ENCODE data around the gene DSCAM. TPM values are rescaled to one million over a fixed set of nuclear protein-coding genes. Genes with fewer than 3 reads are reported as not detected.
A peak's percentile ranks its signal among the peaks of the same experiment; 100 is the strongest.

Gene DSCAM
- total RNA-seq, 1 donor from 2014 or later = not detected

GRCh38 chr21:40689840-40690360 is 157.1 kb downstream of the DSCAM start:
- Histone ChIP-seq H4K20me1 (ENCODE audit: low read depth) (no peaks in the 10 kb centered on the region), H3K27ac (no peak overlapping the region), H3K4me1 (peaks cover 26% of the 10 kb centered on the region), H3K4me2 (no peak overlapping the region), H3K4me3 (no peak overlapping the region), H2AFZ (replicated peaks) (no peak overlapping the region), H3K9ac (no peak overlapping the region), H3F3A (ENCODE audit: low read depth) (peaks cover 17% of the 10 kb centered on the region), H3K27me3 (no peaks in the 10 kb centered on the region), H3K9me3 (ENCODE audit: low read depth) (no peaks in the 10 kb centered on the region), H3K79me2 (ENCODE audit: low read depth) (no peaks in the 10 kb centered on the region), H3K36me3 (no peaks in the 10 kb centered on the region)
- H3K9me3 Mint-ChIP-seq = peaks cover 3% of the 10 kb centered on the region
- peaks cover 39% of the 10 kb centered on the region for H3K4me1 Mint-ChIP-seq
- peak overlapping the region; percentile 69 for H3K27ac Mint-ChIP-seq
- H3K27me3 Mint-ChIP-seq (ENCODE audit: insufficient read depth, low read depth) = peaks cover 7% of the 10 kb centered on the region
- no peaks in the 10 kb centered on the region for H3K36me3 Mint-ChIP-seq
- TF ChIP-seq CTCF (IDR thresholded peaks at IDR 0.05) = no peak
- no peak for TF ChIP-seq EZH2phosphoT487 (IDR thresholded peaks at IDR 0.05)
- TF ChIP-seq EZH2 (IDR thresholded peaks at IDR 0.05) = no peak
- H3K4me3 Mint-ChIP-seq = no peak overlapping the region
- no peak for DNase-seq (ENCODE audit: low spot score)

DNA sequence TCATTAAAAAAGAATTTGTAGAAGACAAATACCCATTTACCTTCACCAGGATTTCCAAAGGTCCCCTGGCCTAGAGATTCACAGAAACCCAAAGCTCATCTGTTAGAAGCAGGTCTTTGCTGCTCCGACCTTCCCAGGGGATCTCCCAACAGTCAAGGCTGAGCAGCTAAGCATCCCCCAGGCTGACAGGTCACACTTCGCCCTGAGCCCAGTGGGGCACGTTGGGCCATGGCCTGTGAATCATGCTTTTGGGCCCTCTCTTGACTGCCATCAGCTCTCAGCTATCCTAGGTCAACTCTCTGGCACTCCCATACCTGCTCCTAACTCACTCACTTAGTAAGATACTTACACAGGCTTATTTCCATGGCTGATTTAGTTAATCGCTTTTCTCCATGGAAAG is 157.7 kb downstream of the DSCAM start:
- peaks cover 39% of the 10 kb centered on the region for H3K4me1 Mint-ChIP-seq
- no peaks in the 10 kb centered on the region for H4K20me1 ChIP-seq (ENCODE audit: low read depth)
- H3K4me2 ChIP-seq = no peak overlapping the region
- peaks cover 17% of the 10 kb centered on the region for H3F3A ChIP-seq (ENCODE audit: low read depth)
- no peak overlapping the region for H3K4me3 Mint-ChIP-seq
- no peak overlapping the region for H2AFZ ChIP-seq (replicated peaks)
- no peak for TF ChIP-seq CTCF (IDR thresholded peaks at IDR 0.05)
- TF ChIP-seq EZH2phosphoT487 (IDR thresholded peaks at IDR 0.05) = no peak
- no peak for TF ChIP-seq EZH2 (IDR thresholded peaks at IDR 0.05)
- peaks cover 7% of the 10 kb centered on the region for H3K27me3 Mint-ChIP-seq (ENCODE audit: insufficient read depth, low read depth)
- no peak for DNase-seq (ENCODE audit: low spot score)
- no peak overlapping the region for H3K27ac ChIP-seq
- no peak overlapping the region for H3K27ac Mint-ChIP-seq
- no peaks in the 10 kb centered on the region for H3K36me3 ChIP-seq
- H3K4me3 ChIP-seq = no peak overlapping the region
- H3K27me3 ChIP-seq = no peaks in the 10 kb centered on the region
- H3K9me3 Mint-ChIP-seq = peaks cover 3% of the 10 kb centered on the region
- H3K79me2 ChIP-seq (ENCODE audit: low read depth) = no peaks in the 10 kb centered on the region
- H3K9me3 ChIP-seq (ENCODE audit: low read depth) = no peaks in the 10 kb centered on the region
- H3K4me1 ChIP-seq = peaks cover 26% of the 10 kb centered on the region
- H3K9ac ChIP-seq = no peak overlapping the region
- no peaks in the 10 kb centered on the region for H3K36me3 Mint-ChIP-seq

DNA sequence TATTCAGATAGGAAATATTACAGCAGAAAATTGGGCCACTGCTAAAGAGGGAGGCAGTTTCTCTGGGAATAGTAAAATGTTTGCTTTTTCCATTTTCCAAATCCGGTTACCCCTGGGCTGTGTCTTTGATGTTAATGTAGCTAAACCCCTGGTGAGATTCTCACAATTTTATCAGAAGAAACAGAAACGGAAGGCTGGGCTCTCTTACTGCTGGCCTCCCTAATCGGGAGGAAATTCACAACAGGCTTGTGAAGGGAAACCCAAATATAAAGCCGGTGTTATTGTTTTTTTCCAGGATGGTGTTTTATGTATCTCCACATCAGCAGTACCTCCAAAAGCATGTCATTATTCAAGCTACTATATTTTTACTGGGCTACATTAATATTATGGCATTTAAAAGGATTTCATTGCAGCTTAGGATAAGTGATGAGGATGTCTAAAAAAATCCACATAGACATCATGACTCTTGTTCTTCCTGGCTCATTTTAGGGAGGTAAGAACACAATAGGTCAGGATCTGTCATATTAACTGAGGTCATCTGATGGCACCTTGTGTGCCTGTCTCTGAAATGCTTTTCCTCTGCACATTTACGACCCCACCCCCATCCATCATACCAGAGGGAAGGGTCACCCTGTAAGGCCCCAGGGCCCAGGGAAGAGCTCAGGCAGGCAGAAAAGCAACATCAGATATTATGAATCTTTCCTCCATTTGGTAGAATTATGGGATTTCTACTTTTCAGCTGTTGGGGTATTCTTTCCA is 158.7 kb downstream of the DSCAM start:
- H3K79me2 ChIP-seq (ENCODE audit: low read depth) = no peaks in the 10 kb centered on the region
- Mint-ChIP-seq H3K27me3 (ENCODE audit: insufficient read depth, low read depth) (peaks cover 9% of the 10 kb centered on the region), H3K4me1 (peaks cover 39% of the 10 kb centered on the region), H3K9me3 (peaks cover 3% of the 10 kb centered on the region), H3K27ac (no peak overlapping the region), H3K4me3 (no peak overlapping the region), H3K36me3 (no peaks in the 10 kb centered on the region)
- no peaks in the 10 kb centered on the region for H3K9me3 ChIP-seq (ENCODE audit: low read depth)
- H2AFZ ChIP-seq (replicated peaks) = peak overlapping the region; percentile 38
- H3K36me3 ChIP-seq = no peaks in the 10 kb centered on the region
- no peaks in the 10 kb centered on the region for H3K27me3 ChIP-seq
- no peaks in the 10 kb centered on the region for H4K20me1 ChIP-seq (ENCODE audit: low read depth)
- H3K4me1 ChIP-seq = peaks cover 26% of the 10 kb centered on the region
- peaks cover 17% of the 10 kb centered on the region for H3F3A ChIP-seq (ENCODE audit: low read depth)
- no peak for DNase-seq (ENCODE audit: low spot score)
- no peak overlapping the region for H3K9ac ChIP-seq
- H3K4me3 ChIP-seq = no peak overlapping the region
- no peak overlapping the region for H3K27ac ChIP-seq
- no peak for TF ChIP-seq EZH2 (IDR thresholded peaks at IDR 0.05)
- TF ChIP-seq CTCF (IDR thresholded peaks at IDR 0.05) = no peak
- no peak for TF ChIP-seq EZH2phosphoT487 (IDR thresholded peaks at IDR 0.05)
- H3K4me2 ChIP-seq = peak overlapping the region; percentile 34
